ENCODE data around the gene GULP1. TPM values are rescaled to one million over a fixed set of nuclear protein-coding genes. Genes with fewer than 3 reads are reported as not detected.

The GULP1 gene
- total and polyA plus RNA-seq, 2 of the 4 experiments (the other 2 are of a cell fraction) = 24.4 to 40.1 TPM

Small RNA genes lying within 50 kb of the gene (microRNA-seq; reads per million reads assigned to microRNA genes)
- 0.73 to 27.9 reads per million in 2 experiments for gene MIR561 (ENCODE audit: insufficient read depth in 1 of 2, insufficient read length in 1 of 2, unreplicated experiment in 1 of 2)
- not detected for gene RNA5SP114 (ENCODE audit: insufficient read depth, insufficient read length)

Small RNA genes lying within 50 kb of the gene (small RNA-seq; reads per million reads assigned to genes)
- gene MIR561 = 1.4 to 675 (median 108) reads per million in 5 experiments
- gene RNA5SP114 = 0 to 0.60 (median 0.16) reads per million in 5 experiments
